Right lobe of liver (tissue), 6 donors: ENCODE results near the gene MOGAT1. TPM values are rescaled to one million over a fixed set of nuclear protein-coding genes. Genes with fewer than 3 reads are reported as not detected.

Source experiments
- ATAC-seq, 4 donors: fragments of 200-7000 bp; cut with Tn5 transposase; one replicate each; pipeline ENCODE4 v1.9.1; 2020; ENCODE audit warnings: mild to moderate bottlenecking in 4 of 4, moderate library complexity in 4 of 4
- DNase-seq, 3 donors: peaks; one replicate each; pipeline ENCODE4 v3.0.0-alpha.2; 2020
- H3K27ac ChIP-seq, 3 donors: fragments of 200-600 bp; one replicate each; pipeline ENCODE4 v1.8.0; 2022
- H3K27me3 ChIP-seq, 2 donors: fragments of 200-600 bp; one replicate each; pipeline ENCODE4 v1.8.0; 2022
- H3K36me3 ChIP-seq, 4 donors: fragments of 200-600 bp; sonication (generic) in 1 of 4; one replicate each; pipeline versions ENCODE4 v1.5.1 to v1.8.0; 2017 to 2022; ENCODE audit warnings: control low read depth in 1 of 4
- H3K4me1 ChIP-seq, 4 donors: fragments of 200-600 bp; sonication (generic) in 1 of 4; one replicate each; pipeline versions ENCODE4 v1.5.1 to v1.8.0; 2017 to 2022; ENCODE audit warnings: control low read depth in 1 of 4
- H3K4me3 ChIP-seq, 3 donors: fragments of 200-600 bp; one replicate each; pipeline ENCODE4 v1.8.0; 2022
- H3K9me3 ChIP-seq, 4 donors: fragments of 200-600 bp; sonication (generic) in 1 of 4; one replicate each; pipeline versions ENCODE4 v1.5.1 to v1.8.0; 2017 to 2022; ENCODE audit warnings: control low read depth in 1 of 4
- POLR2A ChIP-seq: fragments of 450-650 bp; IDR thresholded peaks from one replicate; pipeline ENCODE4 v1.6.1; 2017; ENCODE audit warnings: antibody characterized with exemption, mild to moderate bottlenecking
- WGBS: methylation state at CpG from one replicate; pipeline ENCODE4 v1.1.6; 2018; ENCODE audit warnings: low coverage, low lambda C conversion rate; ENCODE audit not compliant: insufficient coverage; ENCODE audit errors: missing lambda C conversion rate; 5-methylcytosine and 5-hydroxymethylcytosine counted together
- intact Hi-C, 2 donors: fragments of 100-400 bp; cut with DNase I; formaldehyde crosslinking; loops; one replicate each; pipeline versions ENCODE4 v1.11.2 to v1.14.1; 2022
- total RNA-seq, 6 experiments: library from RNA; depleted of rRNA in 2 of 6; stranded (reverse); fragments of >200 nt in 2 of 6; fragmentation: NEBNext Ultra II Directional in 3 of 6; extraction: Animal tissue kit (Norgen Biotek cat#: 25700) in 3 of 6; gene quantifications; one replicate each; pipeline versions ENCODE4 v1.1.0 to v1.2.4, GENCODE V29; 2016 to 2023
- TF ChIP-seq, protein P1 (sequence below), 4 donors: fragments of 200-600 bp in 3 of 4; fragments of 450-650 bp in 1 of 4; IDR thresholded peaks; one replicate each; pipeline versions ENCODE4 v1.5.1 to v1.8.0; 2016 to 2022; ENCODE audit warnings: antibody characterized with exemption in 4 of 4, mild to moderate bottlenecking in 2 of 4
- donor health status: DM: no; HTN: yes; CAD: no.
- donor health status: DM: no; HTN: no; CAD: no.
- donor health status: DM: no; HTN: no; CAD: no.
- donor health status: DM: no; HTN: yes; CAD: no.
- donor health status: DM: no; HTN: yes; CAD: no.

The MOGAT1 gene
- total RNA-seq, 6 experiments from 2014 or later = 0.50 to 8.1 (median 3.4) TPM

- H3K36me3 ChIP-seq = peaks cover 0 to 4% (median 0%) of the 10 kb centered on the region in 4 donors
- DNase-seq (peak; percentile 77 to 80 (median 79)), ATAC-seq (peak; percentile 77 to 86 (median 83))
- 13% methylated on average over 12 of the region's 12 CpGs for WGBS
- no peak overlapping the region for H3K27ac ChIP-seq
- H3K27me3 ChIP-seq = no peaks in the 10 kb centered on the region
- no peak overlapping the region for H3K4me3 ChIP-seq
- no peaks in the 10 kb centered on the region for H3K4me1 ChIP-seq
- intact Hi-C loops = loop anchor here in 1 of 2 donors (10.0 kb wide), 1 partner anchor 197 kb away; no protein-coding TSS in a partner anchor
- no peaks in the 10 kb centered on the region for H3K9me3 ChIP-seq
- no peak for TF ChIP-seq POLR2A
- TF ChIP-seq, protein P1, sequence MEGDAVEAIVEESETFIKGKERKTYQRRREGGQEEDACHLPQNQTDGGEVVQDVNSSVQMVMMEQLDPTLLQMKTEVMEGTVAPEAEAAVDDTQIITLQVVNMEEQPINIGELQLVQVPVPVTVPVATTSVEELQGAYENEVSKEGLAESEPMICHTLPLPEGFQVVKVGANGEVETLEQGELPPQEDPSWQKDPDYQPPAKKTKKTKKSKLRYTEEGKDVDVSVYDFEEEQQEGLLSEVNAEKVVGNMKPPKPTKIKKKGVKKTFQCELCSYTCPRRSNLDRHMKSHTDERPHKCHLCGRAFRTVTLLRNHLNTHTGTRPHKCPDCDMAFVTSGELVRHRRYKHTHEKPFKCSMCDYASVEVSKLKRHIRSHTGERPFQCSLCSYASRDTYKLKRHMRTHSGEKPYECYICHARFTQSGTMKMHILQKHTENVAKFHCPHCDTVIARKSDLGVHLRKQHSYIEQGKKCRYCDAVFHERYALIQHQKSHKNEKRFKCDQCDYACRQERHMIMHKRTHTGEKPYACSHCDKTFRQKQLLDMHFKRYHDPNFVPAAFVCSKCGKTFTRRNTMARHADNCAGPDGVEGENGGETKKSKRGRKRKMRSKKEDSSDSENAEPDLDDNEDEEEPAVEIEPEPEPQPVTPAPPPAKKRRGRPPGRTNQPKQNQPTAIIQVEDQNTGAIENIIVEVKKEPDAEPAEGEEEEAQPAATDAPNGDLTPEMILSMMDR (IDR thresholded peaks at IDR 0.05) = peak; percentile 89 to 94 (median 92)
These were observed 36.8 kb downstream of the MOGAT1 start for GRCh38 chr2:222708274-222708710.

DNA sequence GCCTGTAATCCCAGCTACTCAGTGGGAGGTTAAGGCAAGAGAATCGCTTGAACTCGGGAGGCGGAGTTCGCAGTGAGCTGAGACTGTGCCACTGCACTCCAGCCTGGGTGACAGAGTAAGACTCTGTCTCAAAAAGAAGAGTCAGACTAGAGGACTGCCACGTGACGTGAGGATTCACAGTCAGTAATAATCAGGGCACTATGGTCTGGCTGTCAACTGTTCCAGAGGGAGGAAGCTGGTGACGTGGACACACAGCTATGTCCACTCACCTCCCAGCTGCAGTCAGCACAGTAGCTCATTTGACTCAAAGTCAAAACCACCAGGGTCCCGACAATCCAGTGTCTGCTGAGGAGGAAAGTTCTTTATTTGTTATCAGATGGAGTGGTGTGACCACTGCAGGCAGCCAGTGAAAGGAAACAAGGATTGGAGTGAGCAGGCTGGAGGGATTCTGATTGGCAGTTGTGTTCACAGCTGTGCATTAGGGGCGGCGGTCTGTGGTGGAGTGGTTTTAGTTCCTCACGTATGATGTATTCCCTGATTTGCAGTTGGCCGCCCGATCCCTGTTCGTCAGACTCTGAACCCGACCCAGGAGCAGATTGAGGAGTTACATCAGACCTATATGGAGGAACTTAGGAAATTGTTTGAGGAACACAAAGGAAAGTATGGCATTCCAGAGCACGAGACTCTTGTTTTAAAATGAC lies 37.9 kb downstream of the MOGAT1 start:
- no peak overlapping the region for H3K27ac ChIP-seq
- TF ChIP-seq, protein P1 (IDR thresholded peaks at IDR 0.05) = no peak
- TF ChIP-seq POLR2A = no peak
- DNase-seq = peak in 1 of 3 donors; percentile 43
- no peak overlapping the region for H3K4me3 ChIP-seq
- no peaks in the 10 kb centered on the region for H3K4me1 ChIP-seq
- no peaks in the 10 kb centered on the region for H3K9me3 ChIP-seq
- WGBS = 40% methylated on average over 14 of the region's 16 CpGs
- intact Hi-C loops = loop anchor here in 1 of 2 donors (10.0 kb wide), 1 partner anchor 195 kb away; no protein-coding TSS in a partner anchor
- peak; percentile 60 to 85 (median 74) for ATAC-seq
- H3K36me3 ChIP-seq = peaks cover 0 to 14% (median 0%) of the 10 kb centered on the region in 4 donors
- no peaks in the 10 kb centered on the region for H3K27me3 ChIP-seq

DNA sequence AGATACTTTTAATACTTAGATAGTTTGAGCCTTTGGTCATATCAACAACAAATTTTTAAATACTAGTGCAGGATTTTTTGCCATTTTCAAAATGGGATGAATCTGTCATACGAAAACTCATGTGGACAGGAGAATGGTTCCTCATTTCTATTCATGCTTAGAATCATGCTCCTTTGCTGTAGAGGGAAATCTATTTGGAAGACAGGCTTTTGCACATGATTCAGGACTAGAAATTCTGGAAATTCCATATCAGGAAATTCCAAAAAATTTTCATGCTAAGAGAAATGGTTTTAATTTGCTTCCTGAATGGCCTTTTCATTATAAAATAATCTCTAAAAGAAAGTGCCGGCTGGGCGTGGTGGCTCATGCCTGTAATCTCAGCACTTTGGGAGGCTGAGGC lies 39.3 kb downstream of the MOGAT1 start:
- 72% methylated on average over 3 of the region's 3 CpGs for WGBS
- H3K4me1 ChIP-seq = no peaks in the 10 kb centered on the region

GRCh38 chr2:222711315-222711940 lies 40.0 kb downstream of the MOGAT1 start:
- Histone ChIP-seq H3K36me3 (peaks cover 0 to 19% (median 0%) of the 10 kb centered on the region in 4 donors), H3K27me3 (no peaks in the 10 kb centered on the region), H3K27ac (no peak overlapping the region), H3K4me1 (no peaks in the 10 kb centered on the region), H3K9me3 (no peaks in the 10 kb centered on the region), H3K4me3 (no peak overlapping the region)
- TF ChIP-seq POLR2A = no peak
- TF ChIP-seq, protein P1 (IDR thresholded peaks at IDR 0.05) = no peak
- ATAC-seq = no peak
- no peak for DNase-seq
- 68% methylated on average over 8 of the region's 10 CpGs for WGBS
- intact Hi-C loops = no loop called here

More for the DNA sequence above, 39.3 kb downstream of the MOGAT1 start:
- ATAC-seq = no peak
- no peak for DNase-seq
- Histone ChIP-seq H3K9me3 (no peaks in the 10 kb centered on the region), H3K4me3 (no peak overlapping the region), H3K36me3 (peaks cover 0 to 19% (median 0%) of the 10 kb centered on the region in 4 donors), H3K27ac (no peak overlapping the region), H3K27me3 (no peaks in the 10 kb centered on the region)
- intact Hi-C loops = no loop called here
- TF ChIP-seq, protein P1 (IDR thresholded peaks at IDR 0.05) = no peak
